ENCODE results near the gene USF2. TPM values are rescaled to one million over a fixed set of nuclear protein-coding genes. Genes with fewer than 3 reads are reported as not detected.

The USF2 gene
- total and polyA plus RNA-seq, 2 of the 8 experiments (the other 6 are each of a cell fraction or from before 2014, with no cell fraction given), result 74.1 to 109 TPM

DNA sequence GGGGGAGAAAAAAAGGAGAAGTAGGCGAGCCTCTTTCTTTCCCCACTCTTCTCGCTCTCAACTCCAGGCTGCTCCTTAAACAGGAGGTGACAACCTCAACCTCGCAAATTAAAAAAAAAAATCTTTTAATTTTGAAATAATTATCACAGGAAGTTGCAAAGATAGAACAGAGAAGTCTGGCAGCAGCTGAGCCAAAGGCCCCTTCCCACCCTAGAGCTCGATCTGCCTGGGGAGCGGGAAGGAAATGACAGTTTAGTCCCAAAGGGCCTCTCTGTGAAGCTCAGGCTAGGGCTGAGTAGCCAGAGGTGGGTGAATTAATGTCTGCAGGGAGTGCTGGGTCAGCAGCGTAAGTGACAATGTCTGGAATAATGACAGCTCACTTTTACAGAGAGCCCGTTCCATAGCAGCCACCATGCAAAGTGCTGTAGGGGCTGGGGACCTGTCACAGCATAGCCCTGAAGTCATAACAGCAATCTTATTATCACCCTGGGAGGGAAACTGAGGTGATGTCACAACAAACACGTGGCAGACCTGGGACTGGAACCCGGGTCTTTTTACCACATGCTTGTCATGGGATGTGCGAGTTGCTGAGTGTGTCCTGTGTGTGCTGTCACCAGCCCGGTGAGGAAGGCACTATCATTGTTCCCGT is 51.4 kb downstream of the USF2 start:
- H2BK20ac ChIP-seq (ENCODE audit: low read length), result no peak overlapping the region
- H3K27ac ChIP-seq (ENCODE audit: low read depth, low read length), result no peak overlapping the region
- H4K20me1 ChIP-seq (replicated peaks in 1 of 2; ENCODE audit: control insufficient read depth in 1 of 2, insufficient read depth in 2 of 2, low read length in 2 of 2), result no peaks in the 10 kb centered on the region
- no peaks in the 10 kb centered on the region for H3K79me1 ChIP-seq (ENCODE audit: low read depth, low read length)
- 0 out of 4 replicates have a peak, but pooled peaks cover 0 to 2% of the 10 kb centered on the region in 2 experiments for H3K9me3 ChIP-seq (ENCODE audit: insufficient read depth in 2 of 2, low read depth in 1 of 2, low read length in 1 of 2)
- H3K4me2 ChIP-seq (ENCODE audit: insufficient read depth in 1 of 2, low read depth in 2 of 2, low read length in 2 of 2), result no peak overlapping the region
- no peak overlapping the region for H2BK120ac ChIP-seq (replicated peaks; ENCODE audit: low read depth, low read length)
- H2AK5ac ChIP-seq (ENCODE audit: low read depth, low read length), result no peak overlapping the region
- WGBS, 2 experiments (ENCODE audit: extremely low coverage in 1 of 2, insufficient coverage in 1 of 2, insufficient read length in 1 of 2, insufficient replicate concordance in 2 of 2, low coverage in 1 of 2, low lambda C conversion rate in 2 of 2, missing lambda C conversion rate in 1 of 2), result 90% methylated on average over 11 of the region's 12 CpGs; no CpG with 5 or more reads in 1 of the 2 experiments
- H4K91ac ChIP-seq (replicated peaks; ENCODE audit: insufficient read length, low read length), result no peak overlapping the region
- H2BK15ac ChIP-seq (ENCODE audit: low read length), result no peak overlapping the region
- H4K8ac ChIP-seq (ENCODE audit: extremely low read depth, insufficient read depth, low read length), result no peak overlapping the region
- H3K4ac ChIP-seq (replicated peaks; ENCODE audit: insufficient read length, low read depth, low read length), result no peak overlapping the region
- H3K27me3 ChIP-seq (replicated peaks in 1 of 4; ENCODE audit: control insufficient read depth in 3 of 4, extremely low read depth in 1 of 4, insufficient read depth in 3 of 4, low read length in 3 of 4), result no peaks in the 10 kb centered on the region
- H2BK5ac ChIP-seq (ENCODE audit: low read depth, low read length), result no peak overlapping the region
- ChIA-PET CTCF (ENCODE audit: partially characterized antibody) (interaction anchor here (0.7 to 1.6 kb wide), 6 partner anchors 8 to 276 kb away, joined by 3 to 6 read pairs (median 3); no protein-coding TSS in a partner anchor), POLR2A (ENCODE audit: partially characterized antibody) (interaction anchor here (0.6 kb wide), 1 partner anchor 10 kb away, joined by 5 read pairs; no protein-coding TSS in a partner anchor)
- no peak overlapping the region for H3K9ac ChIP-seq (replicated peaks in 1 of 4; ENCODE audit: extremely low read depth in 1 of 4, low read depth in 3 of 4, low read length in 3 of 4)
- no peak overlapping the region for H2BK12ac ChIP-seq (ENCODE audit: low read depth, low read length)
- FAIRE-seq, result no peak
- H3K4me3 ChIP-seq (ENCODE audit: extremely low read depth in 1 of 4, insufficient read depth in 2 of 4, low read depth in 3 of 4, low read length in 4 of 4), result no peak overlapping the region
- no peak overlapping the region for H2AFZ ChIP-seq (ENCODE audit: low read length)
- H3K4me1 ChIP-seq (replicated peaks in 1 of 4; ENCODE audit: control insufficient read depth in 3 of 4, insufficient read depth in 4 of 4, low read length in 3 of 4), result no peaks in the 10 kb centered on the region
- DNase-seq (ENCODE audit: low read depth in 1 of 2, low spot score in 2 of 2), result no peak
- no peaks in the 10 kb centered on the region for H3K23me2 ChIP-seq (ENCODE audit: low read depth, low read length)
- no peak overlapping the region for H3K14ac ChIP-seq (ENCODE audit: insufficient read length)
- no peaks in the 10 kb centered on the region for H3K36me3 ChIP-seq (ENCODE audit: control insufficient read depth in 2 of 4, insufficient read depth in 4 of 4, low read length in 3 of 4)
- H4K5ac ChIP-seq (ENCODE audit: insufficient read length, low read depth, low read length), result no peak overlapping the region
- no peak overlapping the region for H3K56ac ChIP-seq (replicated peaks; ENCODE audit: insufficient read length, low read depth, low read length)
- H3K79me2 ChIP-seq (ENCODE audit: control insufficient read depth in 1 of 2, insufficient read depth in 2 of 2, low read length in 2 of 2), result no peaks in the 10 kb centered on the region
- no peak overlapping the region for H3K18ac ChIP-seq (ENCODE audit: extremely low read depth, low read length)
- TF ChIP-seq SAP30 (IDR thresholded peaks at IDR 0.05; ENCODE audit: insufficient read depth, insufficient replicate concordance, low read length) (no peak), SIRT6 (IDR thresholded peaks at IDR 0.05; ENCODE audit: low read length) (no peak), KDM4A (IDR thresholded peaks at IDR 0.05; ENCODE audit: low read depth, low read length, severe bottlenecking) (no peak), SP4 (IDR thresholded peaks at IDR 0.05; ENCODE audit: low read length) (no peak), EGR1 (IDR thresholded peaks at IDR 0.05; ENCODE audit: borderline replicate concordance, low read depth, low read length) (no peak), NRF1 (IDR thresholded peaks at IDR 0.05; ENCODE audit: low read depth, low read length) (no peak), GTF2F1 (IDR thresholded peaks at IDR 0.05; ENCODE audit: borderline replicate concordance, low read depth, low read length) (no peak), CHD2 (IDR thresholded peaks at IDR 0.05; ENCODE audit: low read length) (no peak), POU5F1 (IDR thresholded peaks at IDR 0.05; ENCODE audit: low read depth, low read length) (no peak)
- no peak overlapping the region for H3K23ac ChIP-seq (ENCODE audit: insufficient read length)

All from H1 (cell line).